CD14-positive monocyte (primary cell): Measurements from ENCODE around the gene GAREM1. TPM values are rescaled to one million over a fixed set of nuclear protein-coding genes. Genes with fewer than 3 reads are reported as not detected.

Source experiments
- DNase-seq, 3 donors: peaks; one replicate each; pipeline ENCODE4 v3.0.0-alpha.2; 2011 to 2022
- H2AFZ ChIP-seq: 2 replicates; pipeline ENCODE4 v1.6.0; 2012; ENCODE audit warnings: mild to moderate bottlenecking, low read depth, low read length, inconsistent platforms; ENCODE audit not compliant: insufficient read depth, poor library complexity, severe bottlenecking
- H3K27ac ChIP-seq, 2 donors: 1 replicate in 1 of 2; 2 replicates in 1 of 2; pipeline ENCODE4 v1.5.1; 2012 to 2013; ENCODE audit warnings: low read length in 2 of 2, control low read depth in 1 of 2, inconsistent platforms in 1 of 2, low read depth in 1 of 2, mild to moderate bottlenecking in 1 of 2
- H3K27me3 ChIP-seq, 2 donors: one replicate each; pipeline versions ENCODE4 v1.6.0 to v1.6.1; 2011 to 2013; ENCODE audit warnings: low read length in 2 of 2; ENCODE audit not compliant: control insufficient read depth in 2 of 2, insufficient read depth in 2 of 2
- H3K36me3 ChIP-seq, 2 donors: replicated peaks in 1 of 2; 1 replicate in 1 of 2; 2 replicates in 1 of 2; pipeline versions ENCODE4 v1.5.1 to v1.6.1; 2012 to 2013; ENCODE audit warnings: low read length in 2 of 2, control low read depth in 1 of 2, inconsistent platforms in 1 of 2, mild to moderate bottlenecking in 1 of 2; ENCODE audit not compliant: insufficient read depth in 2 of 2, control insufficient read depth in 1 of 2
- H3K4me1 ChIP-seq, 2 donors: 1 replicate in 1 of 2; 2 replicates in 1 of 2; pipeline versions ENCODE4 v1.5.1 to v1.6.1; 2012 to 2013; ENCODE audit warnings: low read length in 2 of 2, control low read depth in 1 of 2, inconsistent platforms in 1 of 2, mild to moderate bottlenecking in 1 of 2, moderate library complexity in 1 of 2; ENCODE audit not compliant: insufficient read depth in 2 of 2, control insufficient read depth in 1 of 2
- H3K4me2 ChIP-seq: replicated peaks from 2 replicates; pipeline ENCODE3; 2012; ENCODE audit warnings: low read length, moderate library complexity, mild to moderate bottlenecking; ENCODE audit not compliant: poor library complexity, severe bottlenecking; ENCODE audit errors: extremely low read depth
- H3K4me3 ChIP-seq, 3 experiments: fragments of 200-600 bp in 1 of 3; sonication (generic) in 1 of 3; replicated peaks in 1 of 3; 1 replicate in 2 of 3; 2 replicates in 1 of 3; pipeline ENCODE4 v1.5.1; 2011 to 2013; ENCODE audit warnings: low read length in 3 of 3, mild to moderate bottlenecking in 3 of 3, control low read depth in 2 of 3, low read depth in 2 of 3, inconsistent platforms in 1 of 3, moderate library complexity in 1 of 3
- H3K79me2 ChIP-seq: 2 replicates; pipeline ENCODE4 v1.6.0; 2012; ENCODE audit warnings: mild to moderate bottlenecking, control low read depth, inconsistent platforms, low read length, moderate library complexity; ENCODE audit not compliant: insufficient read depth
- H3K9ac ChIP-seq: 2 replicates; pipeline ENCODE4 v1.6.0; 2017; ENCODE audit warnings: low read length, mild to moderate bottlenecking; ENCODE audit not compliant: insufficient read depth, poor library complexity, severe bottlenecking
- H3K9me3 ChIP-seq, 2 donors: replicated peaks in 1 of 2; 1 replicate in 1 of 2; 2 replicates in 1 of 2; pipeline versions ENCODE4 v1.5.1 to v1.6.1; 2012 to 2013; ENCODE audit warnings: low read length in 2 of 2, control low read depth in 1 of 2; ENCODE audit not compliant: control insufficient read depth in 1 of 2, insufficient read depth in 1 of 2
- H4K20me1 ChIP-seq: 2 replicates; pipeline ENCODE4 v1.6.0; 2012; ENCODE audit warnings: mild to moderate bottlenecking, low read length, control low read depth, moderate library complexity; ENCODE audit not compliant: insufficient read depth
- H3K27ac Mint-ChIP-seq, 7 donors: one replicate each; pipeline ENCODE4 v1.8.0; 2020; ENCODE audit warnings: mild to moderate bottlenecking in 7 of 7, mixed read lengths in 7 of 7, moderate library complexity in 6 of 7, inconsistent platforms in 2 of 7
- H3K27me3 Mint-ChIP-seq, 3 donors: one replicate each; pipeline ENCODE4 v1.8.0; 2021 to 2022; ENCODE audit warnings: low read depth in 3 of 3, mild to moderate bottlenecking in 3 of 3, mixed read lengths in 3 of 3, moderate library complexity in 3 of 3, inconsistent platforms in 1 of 3
- H3K36me3 Mint-ChIP-seq, 2 donors: one replicate each; pipeline ENCODE4 v1.8.0; 2020; ENCODE audit warnings: mixed read lengths in 2 of 2, inconsistent platforms in 1 of 2, mild to moderate bottlenecking in 1 of 2
- H3K4me1 Mint-ChIP-seq: one replicate; pipeline ENCODE4 v1.8.0; 2020; ENCODE audit warnings: mild to moderate bottlenecking, mixed read lengths
- H3K4me3 Mint-ChIP-seq, 2 donors: one replicate each; pipeline ENCODE4 v1.8.0; 2020; ENCODE audit warnings: mild to moderate bottlenecking in 2 of 2, mixed read lengths in 2 of 2, moderate library complexity in 1 of 2
- H3K9me3 Mint-ChIP-seq, 7 donors: one replicate each; pipeline ENCODE4 v1.8.0; 2020 to 2022; ENCODE audit warnings: mixed read lengths in 7 of 7, mild to moderate bottlenecking in 6 of 7, moderate library complexity in 6 of 7, inconsistent platforms in 2 of 7
- CTCF ChIP-seq: fragments of 200-600 bp; IDR thresholded peaks from one replicate; pipeline ENCODE4 v1.8.0; 2022; ENCODE audit warnings: antibody characterized with exemption, mild to moderate bottlenecking
- WGBS: methylation state at CpG from one replicate; pipeline ENCODE4 v1.1.5; 2013; ENCODE audit warnings: missing lambda C conversion rate; ENCODE audit not compliant: insufficient coverage; 5-methylcytosine and 5-hydroxymethylcytosine counted together
- intact Hi-C, 2 donors: fragments of 100-400 bp; cut with micrococcal nuclease; formaldehyde crosslinking; loops; one replicate each; pipeline versions ENCODE4 v1.15.0 to v1.15.1; 2023
- polyA plus RNA-seq, 3 donors: library from polyadenylated mRNA; depleted of rRNA in 1 of 3; unstranded in 2 of 3; stranded (reverse) in 1 of 3; fragments of 300-500 nt in 2 of 3; fragments of >200 nt in 1 of 3; fragmentation: Illumina TruSeq in 2 of 3; gene quantifications; 1 replicate in 2 of 3; 2 replicates in 1 of 3; pipeline ENCODE4 v1.2.3, GENCODE V29; 2012 to 2021

The GAREM1 gene
- polyA plus RNA-seq, 3 donors, result 0.24 TPM; not detected in 2

- Histone ChIP-seq H4K20me1 (no peaks in the 10 kb centered on the region), H2AFZ (no peak overlapping the region), H3K27me3 (no peaks in the 10 kb centered on the region), H3K9me3 (no peaks in the 10 kb centered on the region), H3K4me1 (no peaks in the 10 kb centered on the region), H3K27ac (no peak overlapping the region), H3K4me2 (no peak overlapping the region), H3K4me3 (no peak overlapping the region), H3K79me2 (no peaks in the 10 kb centered on the region), H3K36me3 (no peaks in the 10 kb centered on the region), H3K9ac (no peak overlapping the region)
- H3K36me3 Mint-ChIP-seq, result no peaks in the 10 kb centered on the region
- intact Hi-C loops, result no loop called here
- WGBS, result 100% methylated on average over 2 of the region's 3 CpGs
- TF ChIP-seq CTCF, result no peak
- H3K27me3 Mint-ChIP-seq, result peaks cover 0 to 2% (median 2%) of the 10 kb centered on the region in 3 donors
- DNase-seq, result no peak
- H3K9me3 Mint-ChIP-seq, result peaks cover 0 to 1% (median 0%) of the 10 kb centered on the region in 7 donors
- no peak overlapping the region for H3K4me3 Mint-ChIP-seq
- no peaks in the 10 kb centered on the region for H3K4me1 Mint-ChIP-seq
- no peak overlapping the region for H3K27ac Mint-ChIP-seq
These were observed 98.2 kb downstream of the GAREM1 start for GRCh38 chr18:32372381-32373061.

GRCh38 chr18:32372047-32372380 lies 98.7 kb downstream of the GAREM1 start:
- Mint-ChIP-seq H3K36me3 (no peaks in the 10 kb centered on the region), H3K4me1 (no peaks in the 10 kb centered on the region), H3K27ac (no peak overlapping the region), H3K9me3 (no peaks in the 10 kb centered on the region), H3K4me3 (no peak overlapping the region), H3K27me3 (peaks cover 0 to 2% (median 2%) of the 10 kb centered on the region in 3 donors)
- no peak for TF ChIP-seq CTCF
- Histone ChIP-seq H3K4me1 (no peaks in the 10 kb centered on the region), H3K36me3 (no peaks in the 10 kb centered on the region), H4K20me1 (no peaks in the 10 kb centered on the region), H2AFZ (no peak overlapping the region), H3K79me2 (no peaks in the 10 kb centered on the region), H3K4me3 (no peak overlapping the region), H3K9ac (no peak overlapping the region), H3K4me2 (no peak overlapping the region), H3K27me3 (no peaks in the 10 kb centered on the region), H3K9me3 (no peaks in the 10 kb centered on the region), H3K27ac (no peak overlapping the region)
- intact Hi-C loops, result no loop called here
- WGBS, result no CpG with 5 or more reads among the region's 2 CpGs
- no peak for DNase-seq
